ENCODE data around the gene KCTD19.

KCTD19 gene

DNA sequence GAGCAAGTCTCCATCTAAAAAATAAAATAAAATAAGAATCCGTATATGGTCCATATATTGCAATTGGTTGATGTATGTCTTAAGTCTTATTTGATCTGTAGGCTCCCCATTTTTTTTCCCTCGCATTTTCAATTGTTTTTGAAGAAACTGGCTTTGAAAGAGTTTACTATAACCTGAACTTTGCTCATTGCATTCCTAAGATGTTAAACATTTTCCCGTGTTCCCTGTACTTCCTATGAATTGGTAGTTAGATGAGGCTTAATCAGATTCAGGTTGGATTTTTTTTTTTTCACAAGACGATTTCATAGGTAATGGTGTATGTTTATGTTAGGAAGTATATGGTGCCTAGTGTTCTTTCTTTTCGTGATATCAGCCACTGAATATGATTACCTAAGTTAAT lies 3.4 kb upstream of the KCTD19 start (continued):
- TF ChIP-seq TSHZ2 (CRISPR knock-in tag; IDR thresholded peaks at IDR 0.05) = no peak
- TF ChIP-seq POU6F1 (CRISPR knock-in tag; IDR thresholded peaks at IDR 0.05; ENCODE audit: borderline replicate concordance, low read depth) = no peak
- TF ChIP-seq TCF4 (CRISPR knock-in tag; IDR thresholded peaks at IDR 0.05; ENCODE audit: borderline replicate concordance) = no peak
- no peak for TF ChIP-seq ZNF565 (CRISPR knock-in tag; conservative IDR thresholded peaks at IDR 0.05; ENCODE audit: low read depth)
- TF ChIP-seq CSDC2 (CRISPR knock-in tag; IDR thresholded peaks at IDR 0.05) = no peak
- no peak for TF ChIP-seq ZNF8 (CRISPR knock-in tag; IDR thresholded peaks at IDR 0.05)
- TF ChIP-seq PPARA (CRISPR knock-in tag; IDR thresholded peaks at IDR 0.05; ENCODE audit: borderline replicate concordance) = no peak
- TF ChIP-seq ZNF70 (CRISPR knock-in tag; IDR thresholded peaks at IDR 0.05) = no peak

DNA sequence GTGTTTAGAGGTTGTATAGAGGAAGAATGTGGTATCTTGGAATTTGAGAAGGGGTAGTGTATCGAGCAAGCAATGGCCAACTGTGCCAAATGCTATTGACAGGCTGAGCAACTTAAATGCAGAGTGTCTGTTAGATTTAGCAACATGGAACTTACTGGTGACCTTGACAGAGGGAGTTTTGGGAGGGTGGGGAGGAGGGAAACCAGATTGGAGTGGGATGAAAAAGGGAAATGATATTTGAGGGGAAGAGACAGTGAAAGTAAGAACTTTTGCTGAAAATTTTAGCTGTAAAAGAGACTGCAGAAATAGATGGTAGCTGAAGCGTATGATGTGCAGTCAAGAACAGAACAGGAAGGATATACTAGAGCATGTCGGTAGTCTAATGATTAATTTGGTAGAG lies 1.2 kb upstream of the KCTD19 start:
- TF ChIP-seq PPARA (CRISPR knock-in tag; IDR thresholded peaks at IDR 0.05; ENCODE audit: borderline replicate concordance) (no peak), TCF4 (CRISPR knock-in tag; IDR thresholded peaks at IDR 0.05; ENCODE audit: borderline replicate concordance) (no peak), ZNF70 (CRISPR knock-in tag; IDR thresholded peaks at IDR 0.05) (no peak), ZFP30 (CRISPR knock-in tag; IDR thresholded peaks at IDR 0.05) (no peak), PATZ1 (CRISPR knock-in tag; IDR thresholded peaks at IDR 0.05; ENCODE audit: borderline replicate concordance) (no peak), BACH2 (CRISPR knock-in tag; IDR thresholded peaks at IDR 0.05; ENCODE audit: borderline replicate concordance) (no peak), TOX (CRISPR knock-in tag; IDR thresholded peaks at IDR 0.05; ENCODE audit: borderline replicate concordance) (no peak), ESRRG (CRISPR knock-in tag; IDR thresholded peaks at IDR 0.05) (no peak), CSDC2 (CRISPR knock-in tag; IDR thresholded peaks at IDR 0.05) (no peak), GLIS3 (CRISPR knock-in tag; IDR thresholded peaks at IDR 0.05) (no peak), TSHZ2 (CRISPR knock-in tag; IDR thresholded peaks at IDR 0.05) (no peak), POU6F1 (CRISPR knock-in tag; IDR thresholded peaks at IDR 0.05; ENCODE audit: borderline replicate concordance, low read depth) (no peak), ZNF565 (CRISPR knock-in tag; conservative IDR thresholded peaks at IDR 0.05; ENCODE audit: low read depth) (no peak), SNAI2 (CRISPR knock-in tag; IDR thresholded peaks at IDR 0.05) (no peak), ARNTL (CRISPR knock-in tag; IDR thresholded peaks at IDR 0.05; ENCODE audit: borderline replicate concordance, low read depth) (no peak)
- TF ChIP-seq, protein P1, sequence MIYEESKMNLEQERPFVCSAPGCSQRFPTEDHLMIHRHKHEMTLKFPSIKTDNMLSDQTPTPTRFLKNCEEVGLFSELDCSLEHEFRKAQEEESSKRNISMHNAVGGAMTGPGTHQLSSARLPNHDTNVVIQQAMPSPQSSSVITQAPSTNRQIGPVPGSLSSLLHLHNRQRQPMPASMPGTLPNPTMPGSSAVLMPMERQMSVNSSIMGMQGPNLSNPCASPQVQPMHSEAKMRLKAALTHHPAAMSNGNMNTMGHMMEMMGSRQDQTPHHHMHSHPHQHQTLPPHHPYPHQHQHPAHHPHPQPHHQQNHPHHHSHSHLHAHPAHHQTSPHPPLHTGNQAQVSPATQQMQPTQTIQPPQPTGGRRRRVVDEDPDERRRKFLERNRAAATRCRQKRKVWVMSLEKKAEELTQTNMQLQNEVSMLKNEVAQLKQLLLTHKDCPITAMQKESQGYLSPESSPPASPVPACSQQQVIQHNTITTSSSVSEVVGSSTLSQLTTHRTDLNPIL (CRISPR knock-in tag; IDR thresholded peaks at IDR 0.05; ENCODE audit: low read depth) = no peak
- TF ChIP-seq, protein P2, sequence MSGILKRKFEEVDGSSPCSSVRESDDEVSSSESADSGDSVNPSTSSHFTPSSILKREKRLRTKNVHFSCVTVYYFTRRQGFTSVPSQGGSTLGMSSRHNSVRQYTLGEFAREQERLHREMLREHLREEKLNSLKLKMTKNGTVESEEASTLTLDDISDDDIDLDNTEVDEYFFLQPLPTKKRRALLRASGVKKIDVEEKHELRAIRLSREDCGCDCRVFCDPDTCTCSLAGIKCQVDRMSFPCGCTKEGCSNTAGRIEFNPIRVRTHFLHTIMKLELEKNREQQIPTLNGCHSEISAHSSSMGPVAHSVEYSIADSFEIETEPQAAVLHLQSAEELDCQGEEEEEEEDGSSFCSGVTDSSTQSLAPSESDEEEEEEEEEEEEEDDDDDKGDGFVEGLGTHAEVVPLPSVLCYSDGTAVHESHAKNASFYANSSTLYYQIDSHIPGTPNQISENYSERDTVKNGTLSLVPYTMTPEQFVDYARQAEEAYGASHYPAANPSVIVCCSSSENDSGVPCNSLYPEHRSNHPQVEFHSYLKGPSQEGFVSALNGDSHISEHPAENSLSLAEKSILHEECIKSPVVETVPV (CRISPR knock-in tag; IDR thresholded peaks at IDR 0.05) = no peak
- ATAC-seq = no peak

All from SK-N-SH treated with all-trans-retinoic acid at 6 μM for 48 hours (cell line).